GM21367 (cell line): Measurements from ENCODE around the gene AFAP1.

Source experiments
- ATAC-seq: cut with Tn5 transposase; IDR thresholded peaks from one replicate; pipeline ENCODE4 v1.9.1; 2021; ENCODE audit not compliant: unreplicated experiment

AFAP1 gene

GRCh38 chr4:7761720-7762119 lies 177.9 kb downstream of the AFAP1 start:
- ATAC-seq, result no peak

- ATAC-seq, result no peak
These were observed 178.3 kb downstream of the AFAP1 start for GRCh38 chr4:7761312-7761711.

GRCh38 chr4:7760706-7761105 lies 179.0 kb downstream of the AFAP1 start:
- ATAC-seq, result no peak

GRCh38 chr4:7760228-7760627 lies 179.4 kb downstream of the AFAP1 start:
- no peak for ATAC-seq

- ATAC-seq, result no peak
These were observed 180.0 kb downstream of the AFAP1 start for GRCh38 chr4:7759635-7760034.

- no peak for ATAC-seq
These were observed 180.4 kb downstream of the AFAP1 start for GRCh38 chr4:7759216-7759615.

- ATAC-seq, result no peak
These were observed 181.2 kb downstream of the AFAP1 start for GRCh38 chr4:7758476-7758875.

- no peak for ATAC-seq
These were observed 181.9 kb downstream of the AFAP1 start for GRCh38 chr4:7757501-7758471.

GRCh38 chr4:7756561-7757355 lies 182.9 kb downstream of the AFAP1 start:
- no peak for ATAC-seq

- ATAC-seq, result no peak
These were observed 183.6 kb downstream of the AFAP1 start for GRCh38 chr4:7756071-7756470.

GRCh38 chr4:7755561-7755960 lies 184.1 kb downstream of the AFAP1 start:
- no peak for ATAC-seq

- no peak for ATAC-seq
These were observed 184.9 kb downstream of the AFAP1 start for GRCh38 chr4:7754565-7755262.

GRCh38 chr4:7753931-7754465 lies 185.7 kb downstream of the AFAP1 start:
- no peak for ATAC-seq

- ATAC-seq, result no peak
These were observed 186.4 kb downstream of the AFAP1 start for GRCh38 chr4:7753271-7753670.

- no peak for ATAC-seq
These were observed 187.0 kb downstream of the AFAP1 start for GRCh38 chr4:7752649-7753048.

GRCh38 chr4:7750972-7751371 lies 188.7 kb downstream of the AFAP1 start:
- no peak for ATAC-seq

- no peak for ATAC-seq
These were observed 189.1 kb downstream of the AFAP1 start for GRCh38 chr4:7750523-7750922.

GRCh38 chr4:7747566-7747965 lies 192.1 kb downstream of the AFAP1 start:
- ATAC-seq, result no peak

- ATAC-seq, result no peak
These were observed 192.6 kb downstream of the AFAP1 start for GRCh38 chr4:7747062-7747385.

GRCh38 chr4:7746351-7747061 lies 193.2 kb downstream of the AFAP1 start:
- no peak for ATAC-seq
